GM13977 (cell line): ENCODE results near the gene RNF149.

Experiments
- DNase-seq: peaks from one replicate; pipeline ENCODE4 v3.0.0; 2012; ENCODE audit warnings: low spot score
- in situ Hi-C: fragments of 300-500 bp; cut with MboI; formaldehyde crosslinking; loops from one replicate; pipeline ENCODE4 v1.12.0; 2022; ENCODE audit warnings: low sequenced_read_pairs, low pct_unique_long_range_greater_than_20kb, mixed read lengths, inconsistent platforms; ENCODE audit not compliant: unreplicated experiment
- TF ChIP-seq, protein P1 (sequence below): IDR thresholded peaks from 2 replicates; pipeline ENCODE4 v1.5.1; 2012; ENCODE audit warnings: mild to moderate bottlenecking, control low read depth; ENCODE audit not compliant: insufficient read depth; ENCODE audit errors: extremely low read depth, missing control alignments

Gene RNF149

GRCh38 chr2:101264360-101264939 is 44.1 kb downstream of the RNF149 start:
- no peak for DNase-seq
- TF ChIP-seq, protein P1, sequence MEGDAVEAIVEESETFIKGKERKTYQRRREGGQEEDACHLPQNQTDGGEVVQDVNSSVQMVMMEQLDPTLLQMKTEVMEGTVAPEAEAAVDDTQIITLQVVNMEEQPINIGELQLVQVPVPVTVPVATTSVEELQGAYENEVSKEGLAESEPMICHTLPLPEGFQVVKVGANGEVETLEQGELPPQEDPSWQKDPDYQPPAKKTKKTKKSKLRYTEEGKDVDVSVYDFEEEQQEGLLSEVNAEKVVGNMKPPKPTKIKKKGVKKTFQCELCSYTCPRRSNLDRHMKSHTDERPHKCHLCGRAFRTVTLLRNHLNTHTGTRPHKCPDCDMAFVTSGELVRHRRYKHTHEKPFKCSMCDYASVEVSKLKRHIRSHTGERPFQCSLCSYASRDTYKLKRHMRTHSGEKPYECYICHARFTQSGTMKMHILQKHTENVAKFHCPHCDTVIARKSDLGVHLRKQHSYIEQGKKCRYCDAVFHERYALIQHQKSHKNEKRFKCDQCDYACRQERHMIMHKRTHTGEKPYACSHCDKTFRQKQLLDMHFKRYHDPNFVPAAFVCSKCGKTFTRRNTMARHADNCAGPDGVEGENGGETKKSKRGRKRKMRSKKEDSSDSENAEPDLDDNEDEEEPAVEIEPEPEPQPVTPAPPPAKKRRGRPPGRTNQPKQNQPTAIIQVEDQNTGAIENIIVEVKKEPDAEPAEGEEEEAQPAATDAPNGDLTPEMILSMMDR: no peak
- in situ Hi-C loops: loop anchor here (25.0 kb wide), 1 partner anchor 98 kb away; no protein-coding TSS in a partner anchor

- DNase-seq: no peak
- TF ChIP-seq, protein P1: no peak
- in situ Hi-C loops: loop anchor here (25.0 kb wide), 1 partner anchor 99 kb away; no protein-coding TSS in a partner anchor
Measured at GRCh38 chr2:101263377-101263800, 45.1 kb downstream of the RNF149 start.

- no peak for DNase-seq
- in situ Hi-C loops: loop anchor here (25.0 kb wide), 1 partner anchor 100 kb away; no protein-coding TSS in a partner anchor
- TF ChIP-seq, protein P1: no peak
Measured at GRCh38 chr2:101262142-101262541, 46.4 kb downstream of the RNF149 start.

DNA sequence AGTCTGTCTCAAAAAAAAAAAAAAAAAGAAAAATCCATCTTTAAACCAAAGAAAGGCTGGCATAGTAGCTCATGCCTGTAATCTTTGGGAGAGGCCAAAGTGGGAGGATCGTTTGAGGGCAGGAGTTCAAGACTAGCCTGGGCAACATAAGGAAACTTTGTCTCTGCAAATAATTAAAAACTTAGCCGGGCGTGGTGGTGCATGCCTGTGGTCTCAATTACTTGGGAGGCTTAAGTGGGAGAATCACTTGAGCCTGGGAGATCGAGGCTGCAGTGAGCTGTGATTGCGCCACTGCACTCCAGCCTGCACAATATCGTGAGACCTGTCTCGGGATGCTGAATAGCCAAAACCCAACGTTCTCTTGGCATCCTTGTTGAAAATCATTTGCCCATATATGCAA is 49.7 kb downstream of the RNF149 start:
- TF ChIP-seq, protein P1: no peak
- in situ Hi-C loops: loop anchor here (25.0 kb wide), 1 partner anchor 103 kb away; no protein-coding TSS in a partner anchor
- no peak for DNase-seq

GRCh38 chr2:101256316-101256715 is 52.2 kb downstream of the RNF149 start:
- TF ChIP-seq, protein P1: no peak
- in situ Hi-C loops: loop anchor here (25.0 kb wide), 1 partner anchor 106 kb away; no protein-coding TSS in a partner anchor
- DNase-seq: no peak

GRCh38 chr2:101255501-101255900 is 53.0 kb downstream of the RNF149 start:
- in situ Hi-C loops: loop anchor here (25.0 kb wide), 1 partner anchor 107 kb away; no protein-coding TSS in a partner anchor
- TF ChIP-seq, protein P1: no peak
- no peak for DNase-seq
